IPS-18c (cell line): ENCODE data around the gene GABRG3.

Experiments used
- H3K4me3 ChIP-seq: 2 replicates; pipeline ENCODE4 v1.7.0; 2013; ENCODE audit warnings: low read depth, mild to moderate bottlenecking, low read length, moderate library complexity; ENCODE audit not compliant: insufficient read depth
- H3K9me3 ChIP-seq: one replicate; pipeline ENCODE4 v1.6.1; 2013; ENCODE audit warnings: mild to moderate bottlenecking, low read length, moderate library complexity; ENCODE audit not compliant: control insufficient read depth, insufficient read depth

The GABRG3 gene

DNA sequence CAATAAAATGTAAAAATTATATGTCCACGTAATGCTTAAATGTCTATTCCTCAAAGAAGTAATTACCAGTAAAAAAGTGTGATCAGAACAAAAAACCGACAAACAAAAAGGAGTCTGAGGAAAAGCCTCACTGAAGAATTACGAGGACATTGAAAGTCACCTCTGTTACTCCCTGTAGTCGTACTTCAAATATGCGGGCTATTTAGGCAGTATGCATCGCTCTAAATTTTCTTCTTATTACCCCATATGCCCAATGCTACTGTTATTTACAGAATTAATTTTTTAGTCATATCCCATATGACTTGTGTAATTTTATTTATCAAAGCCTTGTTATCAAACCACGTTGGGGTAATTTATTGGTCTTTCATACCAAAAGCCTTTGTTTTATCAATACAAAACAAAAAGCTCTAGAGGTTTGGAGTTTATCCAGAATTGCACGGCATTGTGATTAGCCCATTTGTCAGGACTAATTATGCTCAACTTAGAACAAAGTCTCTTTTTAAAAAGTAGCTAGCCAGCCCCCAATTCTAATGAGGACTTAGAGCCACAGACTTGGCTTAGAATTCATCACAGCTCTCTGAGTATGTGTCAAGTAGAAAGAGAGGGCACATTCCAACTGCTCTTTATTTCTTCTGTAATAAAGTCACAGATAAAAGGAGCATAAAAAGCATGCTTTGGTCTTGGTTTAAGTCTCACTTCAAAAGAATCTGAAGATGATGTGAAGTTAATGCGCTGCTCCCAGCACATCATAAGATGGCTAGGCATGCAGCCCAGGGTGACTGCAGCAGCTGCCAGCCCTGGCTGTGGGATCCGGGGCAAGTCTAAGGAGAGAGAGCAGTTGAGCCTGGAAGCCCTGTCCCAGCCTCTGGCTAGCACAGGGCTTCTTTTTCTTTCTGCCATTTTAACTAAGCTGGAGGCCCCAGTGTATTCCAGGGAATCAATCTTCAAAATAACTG, 521.0 kb downstream of the GABRG3 start:
- no peaks in the 10 kb centered on the region for H3K9me3 ChIP-seq

DNA sequence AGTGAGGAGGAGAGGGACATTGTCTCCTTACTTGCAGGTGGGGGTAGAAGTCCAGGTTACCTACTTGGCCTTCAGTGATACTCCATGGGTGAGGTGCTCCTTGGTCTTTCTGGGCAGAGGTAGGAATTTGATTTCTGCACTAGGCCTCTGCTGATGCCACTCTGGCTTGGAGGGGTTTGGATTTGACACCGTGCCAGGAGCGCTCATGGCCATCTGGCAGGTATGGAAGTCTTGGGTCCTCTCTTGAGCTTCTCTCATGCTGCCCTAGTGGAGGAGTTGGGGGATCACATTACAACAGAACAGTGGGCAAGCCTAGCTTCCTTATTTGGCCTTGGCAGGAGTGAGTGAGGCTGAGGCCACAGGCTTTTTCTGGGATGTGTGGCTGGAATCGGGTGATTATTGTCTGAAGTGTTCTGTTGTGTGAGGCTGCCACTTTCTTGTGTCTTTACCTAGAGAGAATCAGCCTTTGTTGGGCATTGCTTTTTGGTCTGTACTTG, 525.0 kb downstream of the GABRG3 start:
- no peak overlapping the region for H3K4me3 ChIP-seq

More for the DNA sequence above, 521.0 kb downstream of the GABRG3 start:
- no peak overlapping the region for H3K4me3 ChIP-seq

DNA sequence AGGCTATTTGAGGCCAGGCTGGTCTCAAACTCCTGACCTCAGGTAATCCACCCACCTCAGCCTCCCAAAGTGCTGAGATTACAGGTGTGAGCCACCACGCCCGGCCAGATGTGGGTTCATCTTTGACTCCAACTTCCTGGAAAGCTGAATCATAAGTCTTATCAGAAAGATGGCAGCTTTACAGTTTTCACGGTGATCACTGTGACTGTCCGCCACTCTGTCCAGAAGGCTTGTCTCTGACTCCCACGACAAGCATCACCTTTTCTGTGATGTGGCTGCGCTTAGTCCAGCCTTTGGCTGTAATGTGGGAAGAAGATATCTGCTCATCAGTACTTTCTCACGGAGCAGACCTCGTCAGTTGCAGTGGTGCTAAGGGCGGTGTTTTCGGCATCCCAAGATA, 527.7 kb downstream of the GABRG3 start:
- no peak overlapping the region for H3K4me3 ChIP-seq
- no peaks in the 10 kb centered on the region for H3K9me3 ChIP-seq

More for the DNA sequence above, 525.0 kb downstream of the GABRG3 start:
- no peaks in the 10 kb centered on the region for H3K9me3 ChIP-seq

DNA sequence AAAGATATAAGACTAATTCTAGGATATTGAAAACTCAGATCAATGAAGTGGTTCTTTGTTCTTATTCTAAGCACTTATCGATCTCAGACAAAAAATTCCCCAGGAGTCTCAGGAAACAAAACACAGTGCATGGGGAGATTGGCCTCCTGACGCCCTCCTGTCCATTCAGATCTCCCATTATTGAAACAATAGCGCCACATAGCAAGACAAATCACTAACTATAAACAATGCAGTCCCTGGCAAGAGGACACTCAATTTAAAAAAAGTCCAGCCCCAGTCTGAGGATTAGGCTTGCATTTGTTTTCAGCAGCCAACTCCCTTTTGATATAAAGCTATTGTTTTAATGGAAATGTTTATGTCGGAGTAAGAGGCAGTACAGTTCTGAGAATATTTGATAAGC, 528.2 kb downstream of the GABRG3 start:
- Histone ChIP-seq H3K4me3 (no peak overlapping the region), H3K9me3 (no peaks in the 10 kb centered on the region)

DNA sequence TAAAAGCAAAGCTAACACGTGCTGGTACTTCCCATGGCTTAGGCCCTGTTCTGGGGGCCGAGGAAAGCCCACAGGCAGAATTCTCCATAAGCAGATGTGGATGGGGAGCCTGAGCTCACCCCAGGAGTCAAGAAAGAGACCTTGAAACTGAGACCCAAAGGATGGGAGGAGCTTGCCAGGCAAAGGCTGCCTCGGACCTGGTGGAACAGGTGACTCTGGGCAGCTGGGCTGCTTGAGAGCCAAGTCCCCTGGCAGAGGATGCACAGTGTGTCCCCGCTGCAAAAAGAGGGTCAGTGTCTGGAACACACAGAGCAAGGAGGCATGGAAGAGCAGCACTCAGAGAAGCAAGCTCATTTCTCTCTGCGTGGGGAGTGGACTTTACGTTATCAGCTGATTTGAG, 528.7 kb downstream of the GABRG3 start:
- H3K4me3 ChIP-seq: no peak overlapping the region
- no peaks in the 10 kb centered on the region for H3K9me3 ChIP-seq

DNA sequence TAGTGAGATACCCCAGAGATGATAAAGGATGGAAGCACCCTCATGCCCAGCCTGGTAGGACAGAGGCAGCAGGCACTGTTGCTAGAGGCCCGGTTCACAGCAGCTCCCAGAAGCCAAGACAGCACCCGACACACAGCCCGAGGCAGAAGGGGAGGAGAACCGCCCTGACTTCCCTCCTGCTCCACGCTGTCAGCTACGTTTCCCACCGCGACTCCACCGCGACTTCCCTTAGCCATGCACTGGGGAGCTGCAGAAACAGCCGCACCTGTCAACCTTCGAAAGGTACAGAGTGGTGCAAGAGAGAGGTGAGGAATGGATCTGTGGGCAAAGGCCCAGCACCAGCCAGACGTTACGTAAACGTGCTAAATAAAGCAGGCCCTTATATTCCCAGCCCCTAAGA, 529.2 kb downstream of the GABRG3 start:
- Histone ChIP-seq H3K9me3 (no peaks in the 10 kb centered on the region), H3K4me3 (no peak overlapping the region)

DNA sequence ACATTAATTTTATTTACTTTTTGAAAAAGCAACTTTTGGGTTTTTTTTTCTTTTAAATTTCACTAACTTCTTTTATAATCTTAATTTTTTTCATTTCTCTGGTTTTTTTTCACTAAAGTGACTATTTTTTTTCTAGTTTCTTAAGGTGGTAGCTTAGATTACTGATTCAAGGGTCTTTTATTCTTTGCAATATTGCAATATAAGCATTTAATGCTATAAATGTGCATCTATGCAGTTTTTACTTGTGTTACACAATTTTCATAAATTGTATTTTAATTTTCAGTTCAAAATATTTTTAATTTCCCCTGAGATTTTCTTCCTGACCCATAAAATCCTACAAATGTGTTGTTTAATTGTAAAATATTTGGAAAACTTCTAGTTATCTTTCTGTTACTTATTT, 535.8 kb downstream of the GABRG3 start:
- Histone ChIP-seq H3K9me3 (no peaks in the 10 kb centered on the region), H3K4me3 (no peak overlapping the region)

DNA sequence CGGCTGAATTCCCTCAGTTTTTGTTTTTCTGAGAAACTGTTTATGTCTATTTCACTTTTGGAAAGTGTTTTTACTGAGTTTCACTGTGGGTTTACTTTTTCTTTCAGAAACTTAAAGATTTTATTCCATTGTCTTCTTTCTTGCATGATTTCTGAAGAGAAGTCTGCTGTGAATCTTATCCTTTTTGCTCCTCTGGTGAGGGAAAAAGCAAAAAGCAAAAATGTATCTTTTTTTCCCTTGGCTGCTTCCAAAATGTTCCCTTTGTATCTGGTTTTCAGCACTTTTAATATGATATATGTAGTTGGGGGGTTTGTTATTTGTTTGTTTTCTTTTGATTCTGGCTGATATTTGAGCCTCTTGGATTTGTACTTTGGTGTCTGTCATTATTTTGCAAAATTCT, 538.0 kb downstream of the GABRG3 start:
- H3K4me3 ChIP-seq: no peak overlapping the region
- H3K9me3 ChIP-seq: no peaks in the 10 kb centered on the region

DNA sequence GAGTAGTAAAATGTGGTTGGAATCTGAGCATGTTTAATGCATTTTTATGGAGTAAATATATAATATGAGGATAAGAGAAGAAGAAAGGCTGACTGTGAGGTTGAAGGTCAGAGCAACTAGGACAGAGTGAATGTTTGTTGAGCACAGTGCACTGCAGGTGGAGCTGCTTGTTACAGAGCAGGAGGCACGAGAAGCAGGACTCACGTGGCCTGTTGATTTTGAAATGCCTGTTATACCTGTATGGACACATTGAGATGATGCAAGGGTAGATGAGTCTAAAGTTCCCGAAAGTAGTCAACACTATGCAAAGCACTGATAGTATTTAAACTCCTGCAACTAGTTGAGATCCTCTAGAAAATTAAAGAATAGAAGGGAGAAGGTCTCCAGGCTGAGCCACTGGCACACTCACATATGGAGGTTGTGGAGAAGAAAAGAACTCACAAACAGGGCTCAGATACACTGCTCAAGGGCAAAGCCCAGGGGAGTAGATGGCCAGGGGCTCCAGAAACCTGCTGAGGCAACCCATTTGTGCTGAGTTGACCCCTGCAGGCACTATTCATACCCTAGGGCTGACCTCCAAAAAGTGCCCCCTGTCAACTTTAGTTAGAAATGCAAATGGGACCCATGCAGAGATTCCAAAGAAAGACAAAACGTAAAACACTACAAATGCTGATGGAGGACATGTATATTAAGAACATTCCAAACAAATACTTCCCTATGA, 541.5 kb downstream of the GABRG3 start:
- H3K4me3 ChIP-seq: no peak overlapping the region

DNA sequence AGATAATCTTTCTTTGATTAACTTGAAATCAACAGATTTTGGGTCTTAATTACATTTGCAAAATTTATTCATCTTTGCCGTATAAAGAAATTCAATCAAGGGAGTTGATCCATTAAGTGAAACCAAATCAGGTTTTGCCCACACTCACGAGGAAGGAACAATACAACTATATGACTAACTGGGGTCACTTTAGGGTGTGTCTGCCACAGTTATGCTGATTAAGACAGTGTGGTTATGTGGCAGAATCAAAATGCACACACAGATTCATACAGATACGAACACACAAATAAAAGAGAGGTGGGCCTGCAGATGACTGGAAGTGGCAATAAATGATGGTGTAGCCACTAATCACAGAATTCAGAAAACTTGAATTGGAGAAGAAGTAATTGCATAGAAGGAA, 543.5 kb downstream of the GABRG3 start:
- Histone ChIP-seq H3K9me3 (no peaks in the 10 kb centered on the region), H3K4me3 (no peak overlapping the region)

More for the DNA sequence above, 541.5 kb downstream of the GABRG3 start:
- H3K9me3 ChIP-seq: no peaks in the 10 kb centered on the region

DNA sequence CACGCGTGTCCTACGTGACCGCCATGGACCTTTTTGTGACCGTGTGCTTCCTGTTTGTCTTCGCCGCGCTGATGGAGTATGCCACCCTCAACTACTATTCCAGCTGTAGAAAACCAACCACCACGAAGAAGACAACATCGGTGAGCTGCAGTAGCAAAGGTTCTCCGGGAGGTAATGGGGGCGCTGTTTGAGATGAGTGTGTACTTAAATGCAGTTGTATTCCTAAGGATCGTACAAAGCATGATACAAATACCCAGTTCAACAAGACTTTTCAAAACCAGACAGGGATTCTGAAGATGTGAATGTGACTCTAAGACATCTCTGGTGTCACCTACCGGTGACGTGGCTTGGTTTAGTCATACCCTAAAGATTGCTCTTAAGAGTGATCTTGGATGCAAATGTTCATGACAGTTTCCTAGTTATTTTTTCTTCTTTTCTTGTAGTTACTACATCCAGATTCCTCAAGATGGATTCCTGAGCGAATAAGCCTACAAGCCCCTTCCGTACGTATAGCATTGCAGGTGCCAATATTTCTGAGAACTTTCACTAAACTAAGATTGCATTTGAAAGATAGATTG, 556.6 kb downstream of the GABRG3 start:
- no peaks in the 10 kb centered on the region for H3K9me3 ChIP-seq
- H3K4me3 ChIP-seq: no peak overlapping the region

DNA sequence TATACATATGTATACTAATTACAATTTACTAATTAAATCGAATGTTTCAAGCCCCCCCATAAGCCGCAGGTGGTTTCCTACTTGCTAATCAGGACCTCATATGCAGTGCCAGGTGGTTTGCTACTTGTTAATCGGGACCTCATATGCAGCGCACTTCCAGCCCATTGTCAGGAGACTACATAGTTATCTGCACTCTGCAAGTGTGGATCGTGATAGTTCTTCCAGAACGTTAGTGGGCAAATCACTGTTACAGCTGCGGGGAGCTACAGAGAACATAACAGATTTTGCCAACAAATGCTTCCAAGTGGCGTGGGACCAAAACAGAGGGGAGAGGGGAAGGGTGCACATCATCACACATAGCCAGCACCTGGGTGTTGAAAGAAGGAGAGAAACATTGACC, 558.4 kb downstream of the GABRG3 start:
- no peak overlapping the region for H3K4me3 ChIP-seq
- no peaks in the 10 kb centered on the region for H3K9me3 ChIP-seq

DNA sequence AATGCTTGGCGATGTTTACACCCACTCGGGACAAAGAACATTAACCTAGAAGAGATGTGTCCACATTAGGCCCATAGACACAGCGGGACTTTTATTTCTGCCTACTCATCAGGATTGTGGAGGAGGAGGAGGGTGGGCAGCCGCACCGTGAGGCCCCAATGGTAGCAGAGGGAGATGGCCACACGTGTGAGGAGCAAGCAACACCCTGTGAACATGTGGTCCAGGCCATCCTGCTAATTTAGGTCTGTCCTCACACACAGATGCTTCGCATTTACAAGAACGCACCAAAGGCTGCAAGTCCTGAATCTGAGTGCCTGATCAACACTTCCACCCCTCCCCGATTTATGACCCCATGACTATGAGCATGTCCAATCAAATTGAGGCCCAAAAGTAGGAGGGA, 560.0 kb downstream of the GABRG3 start:
- no peak overlapping the region for H3K4me3 ChIP-seq
- H3K9me3 ChIP-seq: no peaks in the 10 kb centered on the region

DNA sequence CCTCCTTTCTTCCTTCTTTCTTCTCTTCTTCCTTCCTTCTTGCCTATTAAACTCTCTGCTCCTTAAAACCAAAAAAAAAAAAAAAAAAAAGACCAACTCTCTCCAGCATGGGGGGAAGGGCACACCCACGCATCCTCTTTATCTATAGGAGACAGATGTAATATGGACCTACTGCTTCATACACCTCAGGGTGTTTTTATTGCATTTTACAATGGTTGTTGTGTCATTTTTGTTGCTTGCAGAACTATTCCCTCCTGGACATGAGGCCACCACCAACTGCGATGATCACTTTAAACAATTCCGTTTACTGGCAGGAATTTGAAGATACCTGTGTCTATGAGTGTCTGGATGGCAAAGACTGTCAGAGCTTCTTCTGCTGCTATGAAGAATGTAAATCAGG, 561.4 kb downstream of the GABRG3 start:
- no peak overlapping the region for H3K4me3 ChIP-seq
- no peaks in the 10 kb centered on the region for H3K9me3 ChIP-seq

DNA sequence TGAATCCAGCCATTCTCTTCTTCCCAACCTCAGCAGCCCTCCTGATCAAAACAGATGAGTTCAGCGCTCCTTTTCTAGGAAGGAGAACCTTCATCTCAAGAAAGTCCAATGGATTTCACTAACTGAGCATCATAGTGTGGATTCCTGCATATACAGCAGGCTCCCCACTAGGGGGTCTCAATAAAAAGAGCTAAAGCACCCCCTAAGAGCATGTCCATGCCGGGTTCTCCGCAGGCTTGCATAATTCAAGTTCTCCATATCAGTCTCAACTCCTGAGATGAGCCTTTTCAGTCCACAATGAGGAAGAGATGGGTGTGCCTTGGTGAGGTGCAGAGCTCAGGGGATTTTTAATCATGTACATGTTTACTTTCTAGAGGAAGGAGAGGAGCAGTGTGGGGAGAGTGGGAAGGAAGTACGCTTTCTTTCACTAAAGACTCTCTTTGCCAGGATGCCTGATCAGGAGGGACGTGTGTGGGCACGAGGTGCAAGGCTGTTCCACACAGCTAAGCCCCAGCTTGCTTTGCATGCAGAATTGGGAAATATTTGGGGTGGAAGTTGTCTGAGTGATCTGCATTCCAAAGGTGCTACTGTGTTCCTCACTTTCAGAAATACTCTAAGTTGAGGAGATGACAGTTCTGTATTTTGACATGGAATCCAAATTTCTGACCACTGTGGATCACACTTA, 564.6 kb downstream of the GABRG3 start:
- H3K4me3 ChIP-seq: no peak overlapping the region
- H3K9me3 ChIP-seq: no peaks in the 10 kb centered on the region

DNA sequence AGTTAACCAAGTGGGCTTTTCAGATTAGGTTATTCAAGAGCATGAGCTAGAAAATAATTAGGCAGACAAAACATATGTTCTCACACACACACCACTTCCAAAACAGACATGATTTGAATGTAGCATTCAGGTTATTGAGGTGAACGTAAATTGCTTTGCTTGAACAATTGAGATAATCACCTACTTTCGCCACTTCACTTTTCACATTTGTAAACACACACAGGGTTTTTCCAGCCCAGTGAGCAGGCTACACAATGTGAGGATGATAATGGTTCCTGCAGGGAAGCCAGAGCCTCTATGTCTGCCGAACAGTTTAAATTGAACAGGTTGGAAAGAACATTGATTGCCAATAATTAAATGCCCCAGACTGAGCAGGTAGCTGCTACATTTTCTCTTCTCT, 567.3 kb downstream of the GABRG3 start:
- Histone ChIP-seq H3K9me3 (no peaks in the 10 kb centered on the region), H3K4me3 (no peak overlapping the region)

DNA sequence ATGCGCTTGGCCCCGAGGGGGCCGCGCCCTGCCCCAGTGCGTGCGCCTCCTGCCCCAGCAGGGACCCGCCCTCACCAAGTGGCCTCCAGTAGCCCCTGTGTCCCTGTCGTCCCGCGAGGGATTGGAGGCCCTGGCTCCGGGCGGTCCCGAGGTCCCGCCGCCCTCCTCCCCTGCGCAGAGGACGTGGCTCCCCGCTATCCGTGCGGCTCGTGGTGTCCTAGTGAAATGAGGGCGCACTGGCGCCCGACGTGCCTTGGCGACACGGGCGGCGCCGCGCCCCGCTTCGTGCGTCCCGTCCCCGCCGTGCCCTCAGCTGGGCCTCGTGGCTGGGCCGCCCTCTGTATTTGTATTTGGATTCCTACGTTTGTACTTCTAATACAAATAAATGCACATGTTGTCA, 570.6 kb downstream of the GABRG3 start:
- no peak overlapping the region for H3K4me3 ChIP-seq
- H3K9me3 ChIP-seq: no peaks in the 10 kb centered on the region
